GM12892 (cell line): Measurements from ENCODE around the gene PTPRN.
"Not testable (repeated sequence)": the region's sequence is repeated elsewhere in the genome, so short reads cannot be mapped to it uniquely, and the experiment has no call there.

Experiments used
- DNase-seq: peaks from one replicate; pipeline ENCODE4 v3.0.0; 2011; ENCODE audit not compliant: insufficient read length
- FAIRE-seq: peaks from 2 replicates; lab custom pipeline; 2011; peaks lifted over from hg19 to GRCh38; lab: Jason Lieb, UNC
- POLR2A ChIP-seq: IDR thresholded peaks from 2 replicates; pipeline ENCODE4 v1.6.1; 2011; ENCODE audit warnings: low read depth, low read length, control low read depth
- POLR2AphosphoS5 ChIP-seq: IDR thresholded peaks from 2 replicates; pipeline ENCODE4 v1.6.1; 2011; ENCODE audit warnings: low read depth, low read length, control low read depth
- TAF1 ChIP-seq: IDR thresholded peaks from 2 replicates; pipeline ENCODE4 v1.6.1; 2011; ENCODE audit warnings: low read depth, mild to moderate bottlenecking, control low read depth, low read length, borderline replicate concordance

PTPRN gene

GRCh38 chr2:219273937-219274336 is 35.3 kb downstream of the PTPRN start:
- FAIRE-seq (no peak), DNase-seq (no peak)
- TF ChIP-seq POLR2AphosphoS5, result no peak
- TF ChIP-seq POLR2A, result no peak
- no peak for TF ChIP-seq TAF1

GRCh38 chr2:219272995-219273394 is 36.2 kb downstream of the PTPRN start:
- TF ChIP-seq POLR2AphosphoS5, result no peak
- no peak for TF ChIP-seq TAF1
- TF ChIP-seq POLR2A, result no peak
- FAIRE-seq, result no peak
- DNase-seq, result no peak

- DNase-seq, result no peak
- no peak for TF ChIP-seq TAF1
- TF ChIP-seq POLR2A, result no peak
- TF ChIP-seq POLR2AphosphoS5, result no peak
- FAIRE-seq, result no peak
Observed at GRCh38 chr2:219272356-219272755, 36.8 kb downstream of the PTPRN start.

- no peak for TF ChIP-seq POLR2A
- DNase-seq (no peak), FAIRE-seq (no peak)
Observed at GRCh38 chr2:219271021-219271420, 38.2 kb downstream of the PTPRN start.

- TF ChIP-seq POLR2A (no peak), POLR2AphosphoS5 (no peak), TAF1 (no peak)
- FAIRE-seq (no peak), DNase-seq (no peak)
Observed at GRCh38 chr2:219270055-219270372, 39.2 kb downstream of the PTPRN start.

- DNase-seq (no peak), FAIRE-seq (no peak)
- no peak for TF ChIP-seq POLR2A
- TF ChIP-seq POLR2AphosphoS5, result no peak
- TF ChIP-seq TAF1, result no peak
Observed at GRCh38 chr2:219269362-219270054, 39.7 kb downstream of the PTPRN start.

GRCh38 chr2:219268294-219268693 is 40.9 kb downstream of the PTPRN start:
- no peak for TF ChIP-seq TAF1
- TF ChIP-seq POLR2A, result no peak
- no peak for TF ChIP-seq POLR2AphosphoS5
- FAIRE-seq, result no peak
- no peak for DNase-seq

GRCh38 chr2:219266886-219267285 is 42.3 kb downstream of the PTPRN start:
- TF ChIP-seq TAF1 (no peak), POLR2AphosphoS5 (no peak), POLR2A (no peak)
- no peak for DNase-seq
- FAIRE-seq, result no peak

GRCh38 chr2:219266232-219266631 is 43.0 kb downstream of the PTPRN start:
- DNase-seq (no peak), FAIRE-seq (no peak)
- TF ChIP-seq TAF1, result no peak
- no peak for TF ChIP-seq POLR2AphosphoS5
- TF ChIP-seq POLR2A, result no peak

- TF ChIP-seq POLR2AphosphoS5 (no peak), TAF1 (no peak), POLR2A (no peak)
- no peak for FAIRE-seq
- DNase-seq, result no peak
Observed at GRCh38 chr2:219261024-219261855, 48.0 kb downstream of the PTPRN start.

- DNase-seq, FAIRE-seq: not testable (repeated sequence)
Observed at GRCh38 chr2:219258942-219259341, 50.3 kb downstream of the PTPRN start.

GRCh38 chr2:219254590-219255201 is 54.5 kb downstream of the PTPRN start:
- DNase-seq (no peak), FAIRE-seq (peak; percentile 79)
- TF ChIP-seq POLR2AphosphoS5 (no peak), POLR2A (no peak), TAF1 (no peak)
